K562 (cell line): ENCODE results near the gene SNX15. TPM values are rescaled to one million over a fixed set of nuclear protein-coding genes. Genes with fewer than 3 reads are reported as not detected.

Experiments used
- FOXM1 ChIP-seq, 2 experiments: fragments of 450-650 bp in 1 of 2; sonication (generic) in 1 of 2; formaldehyde crosslinking in 1 of 2; IDR thresholded peaks; 2 replicates each; pipeline versions ENCODE4 v1.6.1 to v1.9.0; 2017 to 2022; ENCODE audit warnings: low read depth in 2 of 2, mild to moderate bottlenecking in 2 of 2, missing genetic modification reagents in 1 of 2, moderate library complexity in 1 of 2
- GABPB1 ChIP-seq: sonication (generic); formaldehyde crosslinking; IDR thresholded peaks from 2 replicates; pipeline ENCODE4 v1.8.0; 2022; ENCODE audit warnings: mild to moderate bottlenecking, missing genetic modification reagents
- POLR2AphosphoS5 ChIP-seq: IDR thresholded peaks from 2 replicates; pipeline ENCODE4 v1.6.1; 2011; ENCODE audit warnings: mild to moderate bottlenecking, low read depth, low read length, moderate library complexity; ENCODE audit not compliant: control insufficient read depth, insufficient read depth
- SRSF9 ChIP-seq: fragments of 200-400 bp; formaldehyde crosslinking; IDR thresholded peaks from 2 replicates; pipeline ENCODE4 v1.6.1; 2017; ENCODE audit warnings: low read depth, low read length, borderline replicate concordance
- ZNF174 ChIP-seq: fragments of 250-450 bp; sonication (Bioruptor Pico); IDR thresholded peaks from 2 replicates; pipeline ENCODE4 v1.4.0; 2020; ENCODE audit warnings: mild to moderate bottlenecking
- polyA plus RNA-seq, 8 experiments: library from polyadenylated mRNA; depleted of rRNA in 4 of 8; stranded (reverse) in 5 of 8; unstranded in 3 of 8; fragments of >200 nt; fragmentation: Nextera tagmentation in 2 of 8; fragmentation: Illumina TruSeq in 1 of 8; extraction: Ambion mirVana in 2 of 8; extraction: Trizol in 1 of 8; gene quantifications; 2 replicates each; pipeline versions ENCODE4 v1.2.1 to v1.2.3, GENCODE V29; 2011 to 2014; ENCODE audit warnings: inconsistent platforms in 1 of 8, missing spikeins in 1 of 8
- total RNA-seq, 7 experiments: library from RNA; depleted of rRNA in 6 of 7; stranded (reverse); fragments of >200 nt in 6 of 7; fragmentation: Illumina TruSeq in 2 of 7; extraction: Trizol in 2 of 7; gene quantifications; 2 replicates each; pipeline versions ENCODE4 v1.2.1 to v1.2.3, GENCODE V29; 2011 to 2021; ENCODE audit warnings: low replicate concordance in 1 of 7
- TF ChIP-seq, protein P1 (sequence below), 2 experiments: fragments of 450-650 bp; formaldehyde crosslinking in 1 of 2; IDR thresholded peaks; 2 replicates each; pipeline versions ENCODE4 v1.4.0 to v1.6.1; 2014 to 2020; ENCODE audit warnings: mild to moderate bottlenecking in 2 of 2, borderline replicate concordance in 1 of 2, low read depth in 1 of 2
- TF ChIP-seq, protein P2 (sequence below): fragments of 250-450 bp; sonication (Bioruptor Pico); IDR thresholded peaks from 2 replicates; pipeline ENCODE4 v1.5.0; 2021

Gene SNX15
- total and polyA plus RNA-seq, 9 of the 15 experiments (the other 6 are each of a cell fraction or from before 2014, with no cell fraction given) = 1.8 to 27.8 (median 15.2) TPM

DNA sequence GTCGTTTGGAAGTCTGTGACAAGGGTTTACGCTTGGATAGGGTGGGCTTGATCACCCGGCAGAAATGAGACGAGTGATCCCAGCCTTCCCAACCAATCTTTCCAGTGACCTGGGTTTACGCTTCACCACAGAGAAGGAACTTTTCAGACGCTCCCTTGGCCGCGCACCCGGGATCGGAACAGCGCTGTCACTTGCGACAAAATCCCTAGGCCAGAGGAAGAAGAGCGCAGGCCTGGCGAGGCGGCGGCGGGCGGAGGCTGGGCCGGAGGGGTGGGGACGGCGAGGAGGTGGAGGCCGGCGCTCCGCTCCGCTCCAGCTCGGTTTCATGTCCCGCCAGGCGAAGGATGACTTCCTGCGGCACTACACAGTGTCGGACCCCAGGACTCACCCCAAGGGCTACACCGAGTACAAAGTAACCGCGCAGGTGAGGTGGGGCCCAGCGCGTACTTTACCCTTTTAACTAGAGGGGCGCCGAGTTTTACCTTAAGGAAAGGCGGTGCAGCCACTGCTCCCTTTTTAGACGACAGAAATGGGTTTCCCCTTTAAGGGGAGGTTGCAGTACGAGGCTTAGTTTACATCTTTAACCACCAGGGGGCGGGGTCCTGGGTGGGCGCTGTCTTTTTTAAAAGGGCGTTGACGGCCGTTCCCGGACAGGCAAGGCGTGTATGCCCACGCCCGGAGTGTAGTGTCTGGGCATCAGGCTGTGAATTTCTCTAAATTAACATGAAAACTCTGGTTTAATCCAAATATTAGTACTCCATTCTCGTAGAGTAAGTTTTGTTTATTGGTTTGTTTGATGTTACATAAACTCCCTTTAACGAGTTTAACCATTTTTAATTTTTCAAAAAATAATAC lies at the start of gene SNX15 (continued):
- TF ChIP-seq, protein P1, sequence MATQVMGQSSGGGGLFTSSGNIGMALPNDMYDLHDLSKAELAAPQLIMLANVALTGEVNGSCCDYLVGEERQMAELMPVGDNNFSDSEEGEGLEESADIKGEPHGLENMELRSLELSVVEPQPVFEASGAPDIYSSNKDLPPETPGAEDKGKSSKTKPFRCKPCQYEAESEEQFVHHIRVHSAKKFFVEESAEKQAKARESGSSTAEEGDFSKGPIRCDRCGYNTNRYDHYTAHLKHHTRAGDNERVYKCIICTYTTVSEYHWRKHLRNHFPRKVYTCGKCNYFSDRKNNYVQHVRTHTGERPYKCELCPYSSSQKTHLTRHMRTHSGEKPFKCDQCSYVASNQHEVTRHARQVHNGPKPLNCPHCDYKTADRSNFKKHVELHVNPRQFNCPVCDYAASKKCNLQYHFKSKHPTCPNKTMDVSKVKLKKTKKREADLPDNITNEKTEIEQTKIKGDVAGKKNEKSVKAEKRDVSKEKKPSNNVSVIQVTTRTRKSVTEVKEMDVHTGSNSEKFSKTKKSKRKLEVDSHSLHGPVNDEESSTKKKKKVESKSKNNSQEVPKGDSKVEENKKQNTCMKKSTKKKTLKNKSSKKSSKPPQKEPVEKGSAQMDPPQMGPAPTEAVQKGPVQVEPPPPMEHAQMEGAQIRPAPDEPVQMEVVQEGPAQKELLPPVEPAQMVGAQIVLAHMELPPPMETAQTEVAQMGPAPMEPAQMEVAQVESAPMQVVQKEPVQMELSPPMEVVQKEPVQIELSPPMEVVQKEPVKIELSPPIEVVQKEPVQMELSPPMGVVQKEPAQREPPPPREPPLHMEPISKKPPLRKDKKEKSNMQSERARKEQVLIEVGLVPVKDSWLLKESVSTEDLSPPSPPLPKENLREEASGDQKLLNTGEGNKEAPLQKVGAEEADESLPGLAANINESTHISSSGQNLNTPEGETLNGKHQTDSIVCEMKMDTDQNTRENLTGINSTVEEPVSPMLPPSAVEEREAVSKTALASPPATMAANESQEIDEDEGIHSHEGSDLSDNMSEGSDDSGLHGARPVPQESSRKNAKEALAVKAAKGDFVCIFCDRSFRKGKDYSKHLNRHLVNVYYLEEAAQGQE (IDR thresholded peaks at IDR 0.05; ENCODE audit: borderline replicate concordance) = peak; percentile 68
- TF ChIP-seq, protein P1 (CRISPR knock-in tag; IDR thresholded peaks at IDR 0.05; ENCODE audit: low read depth) = no peak
- TF ChIP-seq ZNF174 (CRISPR knock-in tag) (no peak), GABPB1 (peak; percentile 85), POLR2AphosphoS5 (no peak), FOXM1 (IDR thresholded peaks at IDR 0.05; ENCODE audit: low read depth) (peak; percentile 100), FOXM1 (CRISPR knock-in tag; IDR thresholded peaks at IDR 0.05; ENCODE audit: low read depth) (no peak; the same call in 1 of the 2 replicates), SRSF9 (no peak)
- TF ChIP-seq, protein P2, sequence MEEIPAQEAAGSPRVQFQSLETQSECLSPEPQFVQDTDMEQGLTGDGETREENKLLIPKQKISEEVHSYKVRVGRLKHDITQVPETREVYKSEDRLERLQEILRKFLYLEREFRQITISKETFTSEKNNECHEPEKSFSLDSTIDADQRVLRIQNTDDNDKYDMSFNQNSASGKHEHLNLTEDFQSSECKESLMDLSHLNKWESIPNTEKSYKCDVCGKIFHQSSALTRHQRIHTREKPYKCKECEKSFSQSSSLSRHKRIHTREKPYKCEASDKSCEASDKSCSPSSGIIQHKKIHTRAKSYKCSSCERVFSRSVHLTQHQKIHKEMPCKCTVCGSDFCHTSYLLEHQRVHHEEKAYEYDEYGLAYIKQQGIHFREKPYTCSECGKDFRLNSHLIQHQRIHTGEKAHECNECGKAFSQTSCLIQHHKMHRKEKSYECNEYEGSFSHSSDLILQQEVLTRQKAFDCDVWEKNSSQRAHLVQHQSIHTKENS (CRISPR knock-in tag) = no peak
